MCF 10A (cell line): ENCODE measurements around the gene SOX9. TPM values are rescaled to one million over a fixed set of nuclear protein-coding genes. Genes with fewer than 3 reads are reported as not detected.

Source experiments
- BruUV-seq: library from RNA; stranded (reverse); fragments of 400-500 nt; replicated peaks from 2 replicates; lab custom pipeline; 2021; lab: Mats Ljungman, UMichigan
- CTCF ChIA-PET: fragments of 300-600 bp; sonication (Branson Sonifier 250); formaldehyde crosslinking; extraction: SDS; loops from one replicate; lab custom pipeline; 2021; ENCODE audit warnings: antibody characterized with exemption, inconsistent platforms; lab: Yijun Ruan, JAX
- POLR2A ChIA-PET: fragments of 300-600, 350-650 bp; sonication (Branson Sonifier 250); formaldehyde crosslinking; extraction: SDS; loops from one replicate; lab custom pipeline; 2020; ENCODE audit warnings: antibody characterized with exemption, inconsistent platforms; lab: Yijun Ruan, JAX
- DNase-seq: peaks from one replicate; pipeline ENCODE4 v3.0.0-alpha.2; 2018; ENCODE audit not compliant: unreplicated experiment
- H3K27ac Mint-ChIP-seq: one replicate; pipeline ENCODE4 v1.8.0; 2022; ENCODE audit warnings: mild to moderate bottlenecking, low read depth, mixed read lengths; ENCODE audit not compliant: unreplicated experiment
- H3K27me3 Mint-ChIP-seq: one replicate; pipeline ENCODE4 v1.8.0; 2022; ENCODE audit warnings: mixed read lengths; ENCODE audit not compliant: insufficient read depth, unreplicated experiment
- H3K36me3 Mint-ChIP-seq: one replicate; pipeline ENCODE4 v1.8.0; 2022; ENCODE audit warnings: mild to moderate bottlenecking, moderate library complexity, mixed read lengths; ENCODE audit not compliant: insufficient read depth, unreplicated experiment
- H3K4me1 Mint-ChIP-seq: one replicate; pipeline ENCODE4 v1.8.0; 2022; ENCODE audit warnings: mixed read lengths; ENCODE audit not compliant: insufficient read depth, unreplicated experiment
- H3K4me3 Mint-ChIP-seq: one replicate; pipeline ENCODE4 v1.8.0; 2022; ENCODE audit warnings: mild to moderate bottlenecking, moderate library complexity, mixed read lengths; ENCODE audit not compliant: unreplicated experiment
- H3K9me3 Mint-ChIP-seq: one replicate; pipeline ENCODE4 v1.8.0; 2022; ENCODE audit warnings: mixed read lengths; ENCODE audit not compliant: unreplicated experiment
- intact Hi-C: fragments of 100-400 bp; cut with micrococcal nuclease; formaldehyde crosslinking; loops from 2 replicates; pipeline ENCODE4 v1.14.1; 2022
- total RNA-seq: library from RNA; stranded (reverse); gene quantifications from 2 replicates; pipeline ENCODE4 v1.2.3, GENCODE V29; 2022
- TF ChIP-seq, protein P1 (sequence below): fragments of 200-600 bp; IDR thresholded peaks from one replicate; pipeline ENCODE4 v1.8.0; 2022; ENCODE audit warnings: antibody characterized with exemption, mild to moderate bottlenecking; ENCODE audit not compliant: unreplicated experiment

The SOX9 gene
- total RNA-seq, 1 experiment from 2014 or later = 2.6 TPM

DNA sequence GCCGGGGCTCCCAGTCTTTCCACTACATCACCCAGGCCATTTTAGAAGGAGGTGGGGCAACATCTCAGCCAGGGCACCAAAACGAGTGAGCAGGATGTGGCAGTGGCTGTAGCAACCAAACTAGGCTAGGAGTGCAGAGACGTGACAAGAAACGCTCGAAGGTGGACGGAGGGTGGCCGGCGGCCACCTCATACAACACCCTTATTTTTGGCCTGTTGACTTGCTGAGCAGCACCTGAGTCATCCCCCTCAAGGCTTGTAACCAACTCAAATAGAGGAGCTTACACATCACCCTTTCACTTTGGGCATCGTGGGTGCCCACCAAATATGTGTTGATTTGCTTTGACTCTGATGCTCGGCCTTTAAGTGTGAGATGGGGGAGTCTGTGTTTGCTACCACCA lies 23.7 kb upstream of the SOX9 start:
- DNase-seq = peak; percentile 74
- H3K9me3 Mint-ChIP-seq = no peaks in the 10 kb centered on the region
- TF ChIP-seq, protein P1, sequence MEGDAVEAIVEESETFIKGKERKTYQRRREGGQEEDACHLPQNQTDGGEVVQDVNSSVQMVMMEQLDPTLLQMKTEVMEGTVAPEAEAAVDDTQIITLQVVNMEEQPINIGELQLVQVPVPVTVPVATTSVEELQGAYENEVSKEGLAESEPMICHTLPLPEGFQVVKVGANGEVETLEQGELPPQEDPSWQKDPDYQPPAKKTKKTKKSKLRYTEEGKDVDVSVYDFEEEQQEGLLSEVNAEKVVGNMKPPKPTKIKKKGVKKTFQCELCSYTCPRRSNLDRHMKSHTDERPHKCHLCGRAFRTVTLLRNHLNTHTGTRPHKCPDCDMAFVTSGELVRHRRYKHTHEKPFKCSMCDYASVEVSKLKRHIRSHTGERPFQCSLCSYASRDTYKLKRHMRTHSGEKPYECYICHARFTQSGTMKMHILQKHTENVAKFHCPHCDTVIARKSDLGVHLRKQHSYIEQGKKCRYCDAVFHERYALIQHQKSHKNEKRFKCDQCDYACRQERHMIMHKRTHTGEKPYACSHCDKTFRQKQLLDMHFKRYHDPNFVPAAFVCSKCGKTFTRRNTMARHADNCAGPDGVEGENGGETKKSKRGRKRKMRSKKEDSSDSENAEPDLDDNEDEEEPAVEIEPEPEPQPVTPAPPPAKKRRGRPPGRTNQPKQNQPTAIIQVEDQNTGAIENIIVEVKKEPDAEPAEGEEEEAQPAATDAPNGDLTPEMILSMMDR = no peak
- no peak overlapping the region for H3K27ac Mint-ChIP-seq
- intact Hi-C loops = no loop called here
- no peaks in the 10 kb centered on the region for H3K27me3 Mint-ChIP-seq
- no peak overlapping the region for H3K4me3 Mint-ChIP-seq
- no TSS peak for BruUV-seq
- no peaks in the 10 kb centered on the region for H3K36me3 Mint-ChIP-seq
- CTCF ChIA-PET = interaction anchor here (0.7 to 1.0 kb wide), 2 partner anchors 22 to 408 kb away, joined by 3 read pairs; no protein-coding TSS in a partner anchor
- POLR2A ChIA-PET = interaction anchor here (0.6 kb wide), 1 partner anchor 316 kb away, joined by 3 read pairs; no protein-coding TSS in a partner anchor
- H3K4me1 Mint-ChIP-seq = peaks cover 12% of the 10 kb centered on the region

DNA sequence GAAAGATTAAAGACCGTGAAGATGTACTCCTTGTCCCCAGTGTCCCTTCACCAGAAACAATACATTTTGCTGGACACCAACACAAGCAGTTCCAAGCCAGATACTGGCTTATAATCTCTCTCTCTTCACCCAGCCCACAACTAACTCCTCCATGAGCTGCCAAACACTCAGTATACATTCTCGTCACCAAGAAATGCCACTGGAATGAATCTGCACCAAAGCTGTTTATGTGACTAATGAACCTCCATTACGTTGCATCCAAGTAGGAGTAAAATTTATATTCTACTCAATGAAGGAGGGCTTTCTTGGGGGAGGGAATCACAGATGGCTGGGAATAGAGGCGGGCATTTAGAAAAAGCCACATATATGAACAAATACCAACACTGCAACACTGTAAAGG lies 20.9 kb upstream of the SOX9 start:
- POLR2A ChIA-PET = interaction anchor here (0.6 kb wide), 1 partner anchor 1285 kb away, joined by 3 read pairs; no protein-coding TSS in a partner anchor

DNA sequence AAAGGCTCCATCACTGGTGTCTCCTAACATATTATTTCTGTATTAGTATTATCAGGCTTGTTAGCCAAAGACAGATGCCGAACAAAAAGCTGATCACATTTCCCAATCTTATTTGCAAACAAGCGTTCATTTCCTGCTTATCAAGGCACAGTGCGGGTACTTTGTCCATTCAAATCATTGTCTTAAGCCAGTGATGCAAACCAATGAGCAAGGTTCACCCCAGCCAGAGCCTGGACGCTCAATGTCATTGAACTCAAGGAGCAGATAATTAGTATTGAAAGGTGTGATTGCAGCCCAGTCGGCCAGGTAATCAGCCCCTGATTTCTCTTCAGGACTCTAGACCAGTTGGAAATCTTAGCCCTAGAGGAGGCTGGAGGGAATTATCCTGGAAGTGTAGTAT lies 20.4 kb upstream of the SOX9 start:
- TF ChIP-seq, protein P1 = no peak
- Mint-ChIP-seq H3K4me3 (no peak overlapping the region), H3K27ac (no peak overlapping the region), H3K36me3 (no peaks in the 10 kb centered on the region), H3K27me3 (no peaks in the 10 kb centered on the region), H3K4me1 (peaks cover 23% of the 10 kb centered on the region), H3K9me3 (no peaks in the 10 kb centered on the region)
- intact Hi-C loops = no loop called here
- no TSS peak for BruUV-seq
- POLR2A ChIA-PET = no interaction called here
- no peak for DNase-seq
- CTCF ChIA-PET = no interaction called here

More for the DNA sequence above, 20.9 kb upstream of the SOX9 start:
- Mint-ChIP-seq H3K4me1 (peaks cover 19% of the 10 kb centered on the region), H3K4me3 (no peak overlapping the region), H3K36me3 (no peaks in the 10 kb centered on the region), H3K27me3 (no peaks in the 10 kb centered on the region), H3K9me3 (no peaks in the 10 kb centered on the region), H3K27ac (no peak overlapping the region)
- CTCF ChIA-PET = no interaction called here
- BruUV-seq = no TSS peak
- intact Hi-C loops = no loop called here
- DNase-seq = no peak
- TF ChIP-seq, protein P1 = no peak

DNA sequence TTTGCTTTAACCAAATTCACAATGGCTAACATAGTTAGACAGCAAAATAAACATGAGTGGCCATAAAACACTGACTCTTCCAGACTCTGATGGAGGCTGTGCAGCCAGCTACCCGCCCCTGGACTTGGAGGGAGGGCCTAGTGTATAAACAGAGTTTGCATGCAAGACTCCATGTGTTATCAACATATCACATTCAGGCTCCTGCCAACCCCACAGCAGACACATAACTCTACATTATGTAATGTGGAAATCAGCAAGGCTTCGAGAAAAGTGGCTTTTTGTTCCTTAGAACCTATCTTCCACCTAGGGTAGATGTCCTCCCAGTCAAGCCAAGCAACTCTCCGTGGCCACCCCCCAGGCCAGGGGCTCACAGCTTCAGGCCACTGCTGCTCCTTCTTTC lies 19.3 kb upstream of the SOX9 start:
- Mint-ChIP-seq H3K4me3 (no peak overlapping the region), H3K9me3 (no peaks in the 10 kb centered on the region), H3K36me3 (no peaks in the 10 kb centered on the region), H3K27me3 (no peaks in the 10 kb centered on the region), H3K4me1 (peaks cover 23% of the 10 kb centered on the region), H3K27ac (no peak overlapping the region)
- intact Hi-C loops = no loop called here
- POLR2A ChIA-PET = no interaction called here
- CTCF ChIA-PET = no interaction called here
- TF ChIP-seq, protein P1 = no peak
- BruUV-seq = no TSS peak
- no peak for DNase-seq
